Psoas muscle (tissue), 8 donors: ENCODE data around the gene NCAPG2. TPM values are rescaled to one million over a fixed set of nuclear protein-coding genes. Genes with fewer than 3 reads are reported as not detected.
"Not testable (repeated sequence)": the region's sequence is repeated elsewhere in the genome, so short reads cannot be mapped to it uniquely, and the experiment has no call there.

Experiments used
- ATAC-seq, 4 donors: fragments of 200-7000 bp; cut with Tn5 transposase; one replicate each; pipeline ENCODE4 v1.9.1; 2020; ENCODE audit warnings: moderate library complexity in 3 of 4, mild to moderate bottlenecking in 2 of 4
- DNase-seq, 2 donors: peaks; one replicate each; pipeline ENCODE4 v3.0.0-alpha.2; 2020
- H3K27ac ChIP-seq: fragments of 200-600 bp; one replicate; pipeline ENCODE4 v1.8.0; 2022
- H3K27me3 ChIP-seq, 3 donors: fragments of 200-600 bp in 1 of 3; one replicate each; pipeline versions ENCODE4 v1.6.1 to v1.8.0; 2013 to 2022; ENCODE audit warnings: low read length in 2 of 3, mild to moderate bottlenecking in 2 of 3, moderate library complexity in 1 of 3; ENCODE audit not compliant: insufficient read depth in 3 of 3
- H3K36me3 ChIP-seq, 2 donors: fragments of 200-600 bp in 1 of 2; one replicate each; pipeline versions ENCODE4 v1.6.1 to v1.8.0; 2013 to 2022; ENCODE audit warnings: low read depth in 1 of 2, mild to moderate bottlenecking in 1 of 2, moderate library complexity in 1 of 2; ENCODE audit not compliant: insufficient read depth in 1 of 2
- H3K4me1 ChIP-seq: fragments of 200-600 bp; one replicate; pipeline ENCODE4 v1.8.0; 2022
- H3K4me3 ChIP-seq: fragments of 200-600 bp; one replicate; pipeline ENCODE4 v1.8.0; 2022; ENCODE audit warnings: mild to moderate bottlenecking
- H3K9me3 ChIP-seq: fragments of 200-600 bp; one replicate; pipeline ENCODE4 v1.8.0; 2022
- WGBS, 3 donors: extraction: QIAGEN DNeasy Blood & Tissue Kit; methylation state at CpG; one replicate each; pipeline versions ENCODE4 v1.1.6 to v1.1.7; 2013; 5-methylcytosine and 5-hydroxymethylcytosine counted together
- intact Hi-C, 2 donors: fragments of 100-400 bp; cut with DNase I; formaldehyde crosslinking; loops; one replicate each; pipeline versions ENCODE4 v1.11.0 to v1.14.2; 2022
- polyA plus RNA-seq, 3 donors: library from polyadenylated mRNA; stranded (reverse); fragments of 200-250 nt; gene quantifications; one replicate each; pipeline ENCODE4 v1.2.3, GENCODE V29; 2013
- total RNA-seq, 4 donors: library from RNA; stranded (reverse); fragmentation: NEBNext Ultra II Directional in 2 of 4; extraction: Animal tissue kit (Norgen Biotek cat#: 25700) in 2 of 4; gene quantifications; one replicate each; pipeline versions ENCODE4 v1.2.1 to v1.2.4, GENCODE V29; 2021 to 2023
- TF ChIP-seq, protein P1 (sequence below): fragments of 200-600 bp; IDR thresholded peaks from one replicate; pipeline ENCODE4 v1.8.0; 2022; ENCODE audit warnings: antibody characterized with exemption
- donor health status: healthy with polysubstance abuse.
- donor health status: DM: no; HTN: no; CAD: no; lungs with moderate emphysema.
- donor health status: Bipolar disorder and iron deficiency.
- donor health status: healthy.
- donor health status: DM: yes; HTN: yes; CAD: no.
- donor health status: DM: no; HTN: no; CAD: no.
- donor health status: DM: no; HTN: no; CAD: no.
- donor health status: DM: yes; HTN: yes; CAD: no.

NCAPG2 gene
- total and polyA plus RNA-seq, 7 donors: 1.9 to 3.8 (median 2.8) TPM

DNA sequence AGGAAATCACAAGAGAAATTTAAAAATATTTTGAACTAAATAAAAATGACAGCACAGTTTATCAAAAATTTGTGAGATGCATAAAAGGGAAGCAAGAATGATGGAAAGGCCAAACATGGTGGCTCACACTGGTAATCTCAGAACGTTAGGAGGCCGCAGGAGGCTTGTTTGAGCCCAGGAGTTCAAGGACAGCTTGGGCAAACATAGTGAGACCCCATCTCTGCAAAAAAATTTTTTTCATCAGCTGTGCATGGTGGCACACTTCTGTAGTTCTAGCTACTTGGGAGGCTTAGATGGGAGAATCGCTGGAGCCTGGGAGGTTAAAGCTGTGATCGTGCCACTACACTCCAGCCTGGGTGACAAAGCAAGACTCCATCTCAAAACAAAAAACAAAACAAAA, 62.5 kb downstream of the NCAPG2 start:
- ATAC-seq (no peak), DNase-seq (no peak)
- Histone ChIP-seq H3K27me3 (no peaks in the 10 kb centered on the region), H3K27ac (no peak overlapping the region), H3K9me3 (no peaks in the 10 kb centered on the region), H3K36me3 (peaks cover 3 to 37% of the 10 kb centered on the region in 2 donors), H3K4me3 (no peak overlapping the region), H3K4me1 (no peaks in the 10 kb centered on the region)
- TF ChIP-seq, protein P1, sequence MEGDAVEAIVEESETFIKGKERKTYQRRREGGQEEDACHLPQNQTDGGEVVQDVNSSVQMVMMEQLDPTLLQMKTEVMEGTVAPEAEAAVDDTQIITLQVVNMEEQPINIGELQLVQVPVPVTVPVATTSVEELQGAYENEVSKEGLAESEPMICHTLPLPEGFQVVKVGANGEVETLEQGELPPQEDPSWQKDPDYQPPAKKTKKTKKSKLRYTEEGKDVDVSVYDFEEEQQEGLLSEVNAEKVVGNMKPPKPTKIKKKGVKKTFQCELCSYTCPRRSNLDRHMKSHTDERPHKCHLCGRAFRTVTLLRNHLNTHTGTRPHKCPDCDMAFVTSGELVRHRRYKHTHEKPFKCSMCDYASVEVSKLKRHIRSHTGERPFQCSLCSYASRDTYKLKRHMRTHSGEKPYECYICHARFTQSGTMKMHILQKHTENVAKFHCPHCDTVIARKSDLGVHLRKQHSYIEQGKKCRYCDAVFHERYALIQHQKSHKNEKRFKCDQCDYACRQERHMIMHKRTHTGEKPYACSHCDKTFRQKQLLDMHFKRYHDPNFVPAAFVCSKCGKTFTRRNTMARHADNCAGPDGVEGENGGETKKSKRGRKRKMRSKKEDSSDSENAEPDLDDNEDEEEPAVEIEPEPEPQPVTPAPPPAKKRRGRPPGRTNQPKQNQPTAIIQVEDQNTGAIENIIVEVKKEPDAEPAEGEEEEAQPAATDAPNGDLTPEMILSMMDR: no peak
- intact Hi-C loops: no loop called here
- 95 to 99% (median 99%) methylated on average over 4 of the region's 4 CpGs for WGBS, 3 donors

DNA sequence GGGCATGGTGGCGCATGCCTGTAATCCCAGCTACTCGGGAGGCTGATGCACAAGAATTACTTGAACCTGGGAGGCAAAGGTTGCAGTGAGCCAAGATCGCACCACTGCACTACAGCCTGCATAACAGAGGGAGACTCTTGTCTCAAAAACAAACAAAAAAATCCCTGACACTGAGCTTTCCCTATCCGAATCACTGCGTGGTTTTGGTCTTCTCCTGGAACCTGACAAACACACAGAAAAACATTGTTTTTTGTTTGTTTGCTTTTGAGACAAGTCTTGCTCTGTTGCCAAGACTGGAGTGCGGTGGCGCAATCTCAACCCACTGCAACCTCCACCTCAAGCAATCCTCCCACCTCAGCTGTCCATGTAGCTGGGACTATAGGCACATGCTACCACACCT, 66.6 kb downstream of the NCAPG2 start:
- 91 to 98% (median 98%) methylated on average over 7 of the region's 7 CpGs for WGBS, 3 donors
- intact Hi-C loops: no loop called here
- no peak overlapping the region for H3K27ac ChIP-seq
- H3K36me3 ChIP-seq: peaks cover 3 to 4% of the 10 kb centered on the region in 2 donors
- TF ChIP-seq, protein P1: no peak
- DNase-seq (no peak), ATAC-seq (no peak)
- H3K9me3 ChIP-seq: no peaks in the 10 kb centered on the region
- no peaks in the 10 kb centered on the region for H3K27me3 ChIP-seq
- no peaks in the 10 kb centered on the region for H3K4me1 ChIP-seq
- no peak overlapping the region for H3K4me3 ChIP-seq

DNA sequence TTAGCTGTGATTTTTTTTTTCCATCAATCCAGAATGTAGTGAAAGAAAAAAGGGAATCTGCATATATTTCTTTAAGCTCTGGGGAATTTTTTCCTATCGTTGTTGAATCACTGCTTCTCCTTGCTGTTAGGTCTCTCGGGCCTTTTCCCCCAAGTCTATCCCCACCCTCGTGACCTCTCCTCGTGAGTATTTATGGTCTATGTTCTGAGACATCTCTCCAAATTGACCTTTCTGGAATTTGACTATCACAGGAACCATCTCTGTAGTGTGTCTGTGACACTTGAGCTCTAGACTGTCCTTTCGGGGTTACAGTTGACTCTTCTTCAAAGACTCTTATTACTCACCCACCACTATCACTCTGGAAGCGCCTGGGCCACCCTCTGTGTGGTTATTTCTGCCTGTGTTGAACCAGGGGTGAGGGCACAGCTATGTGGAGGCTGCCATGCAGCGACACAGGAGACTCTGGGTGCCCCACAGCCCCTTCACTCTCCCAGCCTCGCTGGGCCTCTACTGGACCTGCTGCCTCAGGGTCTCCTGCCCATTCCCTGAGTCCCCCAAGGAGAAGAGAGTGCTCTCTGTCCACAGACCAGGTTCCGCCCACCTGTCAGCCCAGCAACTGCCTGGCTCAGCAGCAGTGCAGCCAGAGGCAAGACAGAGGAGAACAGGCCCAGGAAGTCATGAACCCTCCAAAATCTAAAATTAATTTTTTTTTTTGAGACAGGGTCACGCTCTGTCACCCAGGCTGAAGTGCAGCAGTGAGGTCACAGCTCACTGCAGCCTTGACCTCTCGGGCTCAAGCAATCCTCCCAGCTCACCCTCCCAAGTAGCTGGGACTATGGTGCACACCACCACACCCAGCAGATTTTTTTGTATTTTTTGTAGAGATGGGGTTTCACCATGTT, 71.3 kb downstream of the NCAPG2 start:
- Histone ChIP-seq H3K4me1 (no peaks in the 10 kb centered on the region), H3K4me3 (no peak overlapping the region), H3K27me3 (no peaks in the 10 kb centered on the region), H3K36me3 (no peaks in the 10 kb centered on the region), H3K27ac (no peak overlapping the region), H3K9me3 (no peaks in the 10 kb centered on the region)
- intact Hi-C loops: no loop called here
- no peak for DNase-seq
- 90 to 93% (median 92%) methylated on average over 11 of the region's 11 CpGs for WGBS, 3 donors
- TF ChIP-seq, protein P1: no peak
- no peak for ATAC-seq

DNA sequence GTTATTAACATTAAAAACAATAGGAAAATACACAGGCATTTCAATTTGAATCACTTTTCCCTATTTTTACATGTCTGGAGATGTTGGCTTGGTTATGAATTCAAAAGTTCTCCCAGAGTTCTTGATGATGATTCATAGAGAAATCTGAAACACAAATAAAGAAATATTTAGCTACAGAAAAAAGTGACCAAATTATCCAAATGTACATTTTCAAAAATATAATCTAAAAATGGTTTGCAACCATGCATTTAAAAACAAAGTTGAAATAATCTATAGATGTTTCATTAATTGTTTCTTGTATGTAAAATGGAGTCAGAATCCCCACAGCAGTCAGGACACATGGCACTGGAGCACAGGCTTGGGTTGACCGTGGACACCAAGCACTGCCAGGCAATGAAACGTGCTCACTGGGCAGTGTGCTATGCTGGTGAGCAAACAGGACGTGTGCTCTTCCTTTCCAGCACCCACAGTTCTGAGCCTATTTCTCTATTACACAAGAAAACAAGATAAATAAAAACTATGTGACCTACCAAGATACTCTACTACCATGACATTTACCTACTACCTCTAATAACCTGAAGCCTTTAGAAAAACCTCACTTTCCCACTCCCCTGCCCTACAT, 72.9 kb downstream of the NCAPG2 start:
- WGBS, 3 donors: 83 to 90% (median 89%) methylated on average over 3 of the region's 3 CpGs
- no peak for DNase-seq
- Histone ChIP-seq H3K4me1 (no peaks in the 10 kb centered on the region), H3K4me3 (no peak overlapping the region), H3K27ac (no peak overlapping the region), H3K27me3 (no peaks in the 10 kb centered on the region), H3K36me3 (no peaks in the 10 kb centered on the region), H3K9me3 (no peaks in the 10 kb centered on the region)
- intact Hi-C loops: no loop called here
- TF ChIP-seq, protein P1: no peak
- no peak for ATAC-seq

DNA sequence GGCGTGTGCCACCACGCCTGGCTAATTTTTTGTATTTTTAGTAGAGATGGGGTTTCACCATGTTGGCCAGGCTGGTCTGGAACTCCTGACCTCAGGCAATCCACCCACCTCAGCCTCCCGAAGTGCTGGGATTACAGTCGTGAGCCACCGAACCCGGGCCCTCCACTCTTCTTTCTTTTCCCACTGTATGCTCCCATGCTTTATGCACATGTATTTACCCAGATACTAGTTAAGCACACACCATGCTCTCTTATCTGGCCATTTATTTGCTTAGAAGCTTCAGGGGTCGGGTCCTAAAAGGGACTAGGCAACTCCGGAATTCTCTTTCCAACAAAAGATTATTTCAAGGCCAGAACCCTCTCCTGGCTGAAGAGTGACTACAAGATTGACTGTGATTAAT, 78.3 kb downstream of the NCAPG2 start:
- DNase-seq, H3K9me3 ChIP-seq, H3K4me1 ChIP-seq, H3K27me3 ChIP-seq, H3K36me3 ChIP-seq, H3K4me3 ChIP-seq, ATAC-seq, H3K27ac ChIP-seq, intact Hi-C loops: not testable (repeated sequence)
- WGBS, 3 donors: 92 to 95% (median 95%) methylated on average over 8 of the region's 8 CpGs
